KG1 (cell line): ENCODE measurements around the gene RAF1.
"Not testable (repeated sequence)": the region's sequence is repeated elsewhere in the genome, so short reads cannot be mapped to it uniquely, and the experiment has no call there.

Source experiments
- DNase-seq: peaks from one replicate; lab custom pipeline; 2025; lab: John Stamatoyannopoulos, UW

The RAF1 gene

GRCh38 chr3:12675115-12675810 is 11.3 kb upstream of the RAF1 start:
- no peak for DNase-seq

GRCh38 chr3:12673956-12674736 is 10.2 kb upstream of the RAF1 start:
- DNase-seq: not testable (repeated sequence)

GRCh38 chr3:12671120-12671450 is 7.2 kb upstream of the RAF1 start:
- no peak for DNase-seq

- DNase-seq: no peak
Measured at GRCh38 chr3:12670365-12671119, 6.6 kb upstream of the RAF1 start.

GRCh38 chr3:12663401-12663935 is 449 bp downstream of the RAF1 start:
- peak; percentile 54 for DNase-seq

GRCh38 chr3:12662593-12663400 is 1.1 kb downstream of the RAF1 start:
- peak; percentile 40 for DNase-seq

GRCh38 chr3:12661926-12662592 is 1.9 kb downstream of the RAF1 start:
- no peak for DNase-seq

- DNase-seq: not testable (repeated sequence)
Measured at GRCh38 chr3:12661375-12661774, 2.5 kb downstream of the RAF1 start.

GRCh38 chr3:12660196-12660595 is 3.7 kb downstream of the RAF1 start:
- DNase-seq: no peak

GRCh38 chr3:12659316-12660015 is 4.5 kb downstream of the RAF1 start:
- no peak for DNase-seq

- DNase-seq: no peak
Measured at GRCh38 chr3:12658593-12659058, 5.3 kb downstream of the RAF1 start.

GRCh38 chr3:12656850-12657249 is 7.1 kb downstream of the RAF1 start:
- no peak for DNase-seq

GRCh38 chr3:12656193-12656592 is 7.7 kb downstream of the RAF1 start:
- no peak for DNase-seq

- DNase-seq: no peak
Measured at GRCh38 chr3:12655701-12656100, 8.2 kb downstream of the RAF1 start.

GRCh38 chr3:12653747-12654146 is 10.2 kb downstream of the RAF1 start:
- DNase-seq: no peak

GRCh38 chr3:12648384-12648959 is 15.4 kb downstream of the RAF1 start:
- no peak for DNase-seq

- no peak for DNase-seq
Measured at GRCh38 chr3:12644331-12644937, 19.5 kb downstream of the RAF1 start.

- DNase-seq: no peak
Measured at GRCh38 chr3:12643724-12644123, 20.2 kb downstream of the RAF1 start.

GRCh38 chr3:12643010-12643380 is 20.9 kb downstream of the RAF1 start:
- no peak for DNase-seq

GRCh38 chr3:12640853-12641252 is 23.1 kb downstream of the RAF1 start:
- DNase-seq: not testable (repeated sequence)
